ENCODE measurements around the gene LILRA6. TPM values are rescaled to one million over a fixed set of nuclear protein-coding genes. Genes with fewer than 3 reads are reported as not detected.

LILRA6 gene
- total RNA-seq, 2 donors from 2014 or later: 0.23 TPM; not detected in 1

DNA sequence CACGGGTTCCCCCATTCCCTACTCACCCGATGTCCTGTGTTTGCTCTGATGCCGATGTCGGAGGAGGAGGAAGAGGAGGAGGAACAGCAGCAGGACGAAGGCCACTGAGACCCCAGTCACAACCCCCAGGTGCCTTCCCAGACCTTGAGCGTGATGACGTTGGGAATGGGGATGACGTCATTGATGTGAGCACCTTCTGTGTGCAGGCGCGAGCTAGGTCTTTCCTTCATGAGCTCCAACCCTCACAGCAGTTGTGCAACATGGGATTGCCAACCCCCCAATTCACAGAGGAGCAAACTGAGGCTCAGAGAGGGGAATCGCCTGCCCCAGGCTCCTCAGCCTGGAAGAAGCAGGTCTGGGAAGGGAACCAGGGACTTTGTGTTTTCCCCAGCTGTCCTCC, 10.3 kb upstream of the LILRA6 start:
- no peaks in the 10 kb centered on the region for H3K9me3 ChIP-seq
- peaks cover 11% of the 10 kb centered on the region for H3K27me3 ChIP-seq (replicated peaks; ENCODE audit: insufficient read depth)
- H3K4me1 ChIP-seq (replicated peaks): no peaks in the 10 kb centered on the region
- H3K4me3 ChIP-seq: no peak overlapping the region
- intact Hi-C loops (cut with DNase I): no loop called here
- 79% methylated on average over 11 of the region's 11 CpGs for WGBS
- no peak for DNase-seq (ENCODE audit: low spot score)
- TF ChIP-seq, protein P1, sequence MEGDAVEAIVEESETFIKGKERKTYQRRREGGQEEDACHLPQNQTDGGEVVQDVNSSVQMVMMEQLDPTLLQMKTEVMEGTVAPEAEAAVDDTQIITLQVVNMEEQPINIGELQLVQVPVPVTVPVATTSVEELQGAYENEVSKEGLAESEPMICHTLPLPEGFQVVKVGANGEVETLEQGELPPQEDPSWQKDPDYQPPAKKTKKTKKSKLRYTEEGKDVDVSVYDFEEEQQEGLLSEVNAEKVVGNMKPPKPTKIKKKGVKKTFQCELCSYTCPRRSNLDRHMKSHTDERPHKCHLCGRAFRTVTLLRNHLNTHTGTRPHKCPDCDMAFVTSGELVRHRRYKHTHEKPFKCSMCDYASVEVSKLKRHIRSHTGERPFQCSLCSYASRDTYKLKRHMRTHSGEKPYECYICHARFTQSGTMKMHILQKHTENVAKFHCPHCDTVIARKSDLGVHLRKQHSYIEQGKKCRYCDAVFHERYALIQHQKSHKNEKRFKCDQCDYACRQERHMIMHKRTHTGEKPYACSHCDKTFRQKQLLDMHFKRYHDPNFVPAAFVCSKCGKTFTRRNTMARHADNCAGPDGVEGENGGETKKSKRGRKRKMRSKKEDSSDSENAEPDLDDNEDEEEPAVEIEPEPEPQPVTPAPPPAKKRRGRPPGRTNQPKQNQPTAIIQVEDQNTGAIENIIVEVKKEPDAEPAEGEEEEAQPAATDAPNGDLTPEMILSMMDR (IDR thresholded peaks at IDR 0.05): no peak
- TF ChIP-seq POLR2A (IDR thresholded peaks at IDR 0.05): no peak
- TF ChIP-seq POLR2AphosphoS5 (IDR thresholded peaks at IDR 0.05): no peak
- H3K36me3 ChIP-seq: no peaks in the 10 kb centered on the region
- no peak overlapping the region for H3K27ac ChIP-seq

DNA sequence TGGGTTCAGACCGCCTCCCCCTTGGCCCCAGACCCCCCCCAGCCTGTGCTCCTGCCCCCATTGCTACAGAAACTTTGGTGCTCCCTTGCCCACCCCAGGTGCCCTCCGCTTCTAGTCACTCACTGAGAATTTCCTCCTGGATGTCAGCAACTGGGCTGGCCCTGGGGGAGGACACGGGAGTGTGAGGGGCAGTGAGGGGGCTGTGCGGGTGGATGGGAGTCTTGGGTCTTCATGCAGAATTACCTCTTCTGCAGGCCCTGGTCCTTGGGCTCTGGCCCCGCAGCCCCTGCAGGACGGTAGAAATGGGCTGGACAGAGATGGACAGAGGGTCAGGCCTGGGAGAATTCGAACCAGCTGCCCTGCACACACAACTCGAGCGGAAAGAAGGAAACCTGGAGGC, 9.7 kb upstream of the LILRA6 start:
- WGBS: 79% methylated on average over 9 of the region's 9 CpGs
- Histone ChIP-seq H3K27me3 (replicated peaks; ENCODE audit: insufficient read depth) (peaks cover 11% of the 10 kb centered on the region), H3K36me3 (no peaks in the 10 kb centered on the region), H3K4me3 (no peak overlapping the region), H3K9me3 (no peaks in the 10 kb centered on the region), H3K27ac (no peak overlapping the region), H3K4me1 (replicated peaks) (no peaks in the 10 kb centered on the region)
- no peak for TF ChIP-seq POLR2A (IDR thresholded peaks at IDR 0.05)
- no peak for TF ChIP-seq POLR2AphosphoS5 (IDR thresholded peaks at IDR 0.05)
- TF ChIP-seq, protein P1 (IDR thresholded peaks at IDR 0.05): no peak
- no peak for DNase-seq (ENCODE audit: low spot score)
- intact Hi-C loops (cut with DNase I): no loop called here

DNA sequence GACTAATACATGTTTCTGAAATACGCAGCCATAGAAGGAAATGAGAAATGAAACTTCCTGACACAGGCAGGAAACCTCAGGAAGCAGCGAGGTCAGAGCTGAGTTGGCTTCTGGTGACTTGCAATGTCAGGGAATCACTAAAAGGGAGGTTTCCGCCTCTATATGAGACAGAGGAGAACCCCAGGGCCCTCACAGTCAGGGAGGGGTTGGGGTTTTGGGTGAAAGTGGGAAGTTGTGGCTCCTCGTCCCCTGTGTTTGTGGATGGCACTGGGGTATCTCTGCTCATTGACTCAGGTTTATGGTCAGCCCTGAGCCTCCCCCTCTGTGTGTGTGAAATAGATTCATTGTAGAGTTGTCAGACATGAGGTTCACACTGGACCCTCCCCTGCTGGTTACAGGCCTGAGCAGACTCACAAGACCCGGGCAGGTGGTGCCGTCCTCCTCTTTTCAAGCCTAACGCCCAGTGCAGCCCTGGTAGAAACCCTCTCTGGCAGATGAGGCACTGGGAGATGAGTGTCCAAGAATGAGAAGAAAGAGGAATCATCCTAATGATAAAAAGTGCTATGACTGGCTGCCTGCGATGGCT, 5.5 kb upstream of the LILRA6 start:
- H3K27ac ChIP-seq: no peak overlapping the region

DNA sequence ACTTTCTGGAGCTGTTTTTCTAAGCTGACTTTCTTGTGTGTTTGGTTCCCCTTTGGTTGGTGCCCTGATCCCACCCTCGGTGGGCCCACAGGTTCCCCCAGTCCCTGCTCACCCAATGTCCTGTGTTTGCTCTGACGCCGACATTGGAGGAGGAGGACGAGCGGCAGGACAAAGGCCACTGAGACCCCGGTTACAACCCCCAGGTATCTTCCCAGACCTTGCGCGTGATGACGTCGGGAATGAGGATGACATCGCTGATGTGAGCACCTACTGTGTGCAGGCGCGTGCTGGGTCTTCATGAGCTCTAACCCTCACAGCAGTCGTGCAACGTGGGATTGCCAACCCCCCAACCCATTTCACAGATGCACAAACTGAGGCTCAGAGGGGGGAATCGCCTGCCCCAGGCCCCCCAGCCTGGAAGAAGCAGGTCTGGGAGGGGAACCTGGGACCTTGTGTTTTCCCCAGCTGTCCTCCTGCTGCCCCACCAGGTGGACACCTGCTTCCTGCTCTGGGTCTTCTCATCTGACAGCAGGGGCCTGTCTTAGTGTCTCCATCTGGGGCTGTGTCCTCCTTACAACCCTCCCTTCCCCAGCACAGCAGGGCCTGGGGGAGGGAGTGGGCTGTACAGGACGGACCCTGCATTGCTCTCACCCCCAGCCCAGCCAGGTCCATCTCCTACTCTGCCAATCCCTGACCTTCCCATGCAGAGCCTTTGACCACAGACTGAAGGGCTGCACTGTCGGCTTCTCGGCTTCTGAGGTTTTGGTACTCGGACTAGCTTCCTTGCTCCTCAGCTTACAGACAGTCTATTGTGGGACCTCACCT, 4.7 kb upstream of the LILRA6 start:
- Histone ChIP-seq H3K27ac (no peak overlapping the region), H3K36me3 (no peaks in the 10 kb centered on the region), H3K27me3 (replicated peaks; ENCODE audit: insufficient read depth) (no peaks in the 10 kb centered on the region), H3K4me3 (no peak overlapping the region), H3K4me1 (replicated peaks) (no peaks in the 10 kb centered on the region), H3K9me3 (no peaks in the 10 kb centered on the region)
- TF ChIP-seq, protein P1 (IDR thresholded peaks at IDR 0.05): no peak
- TF ChIP-seq POLR2AphosphoS5 (IDR thresholded peaks at IDR 0.05): no peak
- TF ChIP-seq POLR2A (IDR thresholded peaks at IDR 0.05): no peak
- DNase-seq (ENCODE audit: low spot score): no peak
- WGBS: 88% methylated on average over 20 of the region's 20 CpGs
- intact Hi-C loops (cut with DNase I): no loop called here

More for the DNA sequence above, 5.5 kb upstream of the LILRA6 start:
- H3K4me3 ChIP-seq: no peak overlapping the region
- TF ChIP-seq POLR2A (IDR thresholded peaks at IDR 0.05): no peak
- TF ChIP-seq POLR2AphosphoS5 (IDR thresholded peaks at IDR 0.05): no peak
- TF ChIP-seq, protein P1 (IDR thresholded peaks at IDR 0.05): no peak
- H3K9me3 ChIP-seq: no peaks in the 10 kb centered on the region
- no peak for DNase-seq (ENCODE audit: low spot score)
- H3K27me3 ChIP-seq (replicated peaks; ENCODE audit: insufficient read depth): no peaks in the 10 kb centered on the region
- H3K4me1 ChIP-seq (replicated peaks): no peaks in the 10 kb centered on the region
- WGBS: 64% methylated on average over 8 of the region's 8 CpGs
- H3K36me3 ChIP-seq: no peaks in the 10 kb centered on the region
- intact Hi-C loops (cut with DNase I): no loop called here
